Sigmoid colon (tissue), 4 donors: ENCODE data around the gene EVA1A.

Source experiments
- CTCF ChIP-seq, 4 experiments: fragments of 450-650 bp in 3 of 4; fragments of 200-600 bp in 1 of 4; IDR thresholded peaks; one replicate each; pipeline ENCODE4 v1.5.1; 2016 to 2019; ENCODE audit warnings: antibody characterized with exemption in 4 of 4, mild to moderate bottlenecking in 3 of 4, moderate library complexity in 2 of 4
- EP300 ChIP-seq, 4 donors: sonication (generic); formaldehyde crosslinking; IDR thresholded peaks; one replicate each; pipeline ENCODE4 v1.6.1; 2017; ENCODE audit warnings: antibody characterized with exemption in 4 of 4
- POLR2A ChIP-seq, 2 donors: fragments of 450-650 bp; IDR thresholded peaks; one replicate each; pipeline ENCODE4 v1.6.1; 2016; ENCODE audit warnings: antibody characterized with exemption in 2 of 2, mild to moderate bottlenecking in 2 of 2, moderate library complexity in 2 of 2
- POLR2AphosphoS5 ChIP-seq, 4 donors: sonication (generic); formaldehyde crosslinking; IDR thresholded peaks; one replicate each; pipeline ENCODE4 v1.6.1; 2017; ENCODE audit warnings: antibody characterized with exemption in 4 of 4

GRCh38 chr2:75556679-75557366 is 3.9 kb downstream of the EVA1A start:
- no peak for TF ChIP-seq CTCF (IDR thresholded peaks at IDR 0.05)
- TF ChIP-seq EP300 (IDR thresholded peaks at IDR 0.05): no peak
- TF ChIP-seq POLR2AphosphoS5 (IDR thresholded peaks at IDR 0.05): no peak
- no peak for TF ChIP-seq POLR2A (IDR thresholded peaks at IDR 0.05)
